Urinary bladder (tissue), 4 donors: ENCODE measurements around the gene WSB1. TPM values are rescaled to one million over a fixed set of nuclear protein-coding genes. Genes with fewer than 3 reads are reported as not detected.
"Not testable (repeated sequence)": the region's sequence is repeated elsewhere in the genome, so short reads cannot be mapped to it uniquely, and the experiment has no call there.

ENCODE experiments used
- DNase-seq: peaks from one replicate; pipeline ENCODE4 v3.0.0-alpha.2; 2015; ENCODE audit errors: extremely low spot score
- H3K27ac ChIP-seq: one replicate; pipeline ENCODE4 v1.5.1; 2013; ENCODE audit warnings: low read depth, mild to moderate bottlenecking, moderate library complexity
- H3K36me3 ChIP-seq: one replicate; pipeline ENCODE4 v1.6.1; 2013; ENCODE audit warnings: mild to moderate bottlenecking, moderate library complexity; ENCODE audit not compliant: insufficient read depth
- H3K4me1 ChIP-seq: one replicate; pipeline ENCODE4 v1.6.1; 2013; ENCODE audit warnings: mild to moderate bottlenecking, moderate library complexity; ENCODE audit not compliant: insufficient read depth
- H3K4me3 ChIP-seq: one replicate; pipeline ENCODE4 v1.5.1; 2013; ENCODE audit warnings: low read depth, low read length
- WGBS: extraction: QIAGEN DNeasy Blood & Tissue Kit; methylation state at CpG from one replicate; pipeline ENCODE4 v1.1.7; 2013; 5-methylcytosine and 5-hydroxymethylcytosine counted together
- polyA plus RNA-seq: library from polyadenylated mRNA; stranded (reverse); fragments of 200-250 nt; gene quantifications from one replicate; pipeline ENCODE4 v1.2.3, GENCODE V29; 2013
- total RNA-seq: library from RNA; depleted of rRNA; stranded (reverse); fragments of >200 nt; gene quantifications from one replicate; pipeline ENCODE4 v1.2.3, GENCODE V29; 2014
- donor health status: healthy with polysubstance abuse.
- donor health status: healthy.

WSB1 gene
- total and polyA plus RNA-seq, 2 donors: 118 to 400 TPM

DNA sequence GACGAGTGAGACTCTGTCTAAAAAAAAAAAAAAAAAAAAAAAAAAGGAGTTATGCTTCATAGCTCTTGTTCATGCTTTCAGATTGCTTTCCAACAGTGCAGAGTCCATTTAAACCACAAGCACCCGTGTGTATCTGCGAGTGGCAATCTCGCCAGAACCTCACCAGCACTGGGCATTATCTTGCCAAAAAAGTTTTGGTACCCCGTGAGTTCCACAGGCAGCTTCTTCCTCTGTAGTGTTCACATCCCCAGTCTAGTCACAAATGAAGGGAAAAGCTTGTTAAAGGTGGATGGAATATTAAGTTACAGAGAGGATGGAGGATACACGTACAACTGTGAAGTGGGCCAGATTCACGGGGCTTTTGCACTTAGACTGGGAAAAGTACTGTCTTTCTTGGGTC lies 33.5 kb downstream of the WSB1 start:
- Histone ChIP-seq H3K36me3 (no peaks in the 10 kb centered on the region), H3K4me1 (peaks cover 4% of the 10 kb centered on the region), H3K4me3 (no peak overlapping the region), H3K27ac (no peak overlapping the region)
- WGBS: 76% methylated on average over 7 of the region's 7 CpGs
- DNase-seq: no peak

DNA sequence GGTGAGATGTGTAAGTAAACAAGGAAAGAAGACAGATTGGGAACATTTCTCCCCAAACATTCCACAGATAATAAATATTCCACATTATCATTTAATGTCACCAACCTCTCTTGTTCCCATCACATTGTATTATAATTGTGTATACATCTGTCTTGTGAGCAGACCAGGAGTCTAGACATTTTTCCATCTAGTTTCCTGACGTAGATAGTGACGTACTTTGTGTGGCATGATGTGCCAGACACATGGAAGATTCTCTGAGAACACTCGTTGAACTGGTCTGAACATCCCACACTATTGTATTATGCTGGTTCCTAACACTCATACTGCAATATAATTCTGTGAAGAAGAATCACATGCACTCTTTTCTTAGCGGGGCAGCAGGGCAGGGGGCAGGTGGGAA lies 34.0 kb downstream of the WSB1 start:
- Histone ChIP-seq H3K4me3 (no peak overlapping the region), H3K27ac (no peak overlapping the region), H3K36me3 (no peaks in the 10 kb centered on the region), H3K4me1 (peaks cover 4% of the 10 kb centered on the region)
- DNase-seq: no peak
- WGBS: 56% methylated on average over 4 of the region's 4 CpGs

DNA sequence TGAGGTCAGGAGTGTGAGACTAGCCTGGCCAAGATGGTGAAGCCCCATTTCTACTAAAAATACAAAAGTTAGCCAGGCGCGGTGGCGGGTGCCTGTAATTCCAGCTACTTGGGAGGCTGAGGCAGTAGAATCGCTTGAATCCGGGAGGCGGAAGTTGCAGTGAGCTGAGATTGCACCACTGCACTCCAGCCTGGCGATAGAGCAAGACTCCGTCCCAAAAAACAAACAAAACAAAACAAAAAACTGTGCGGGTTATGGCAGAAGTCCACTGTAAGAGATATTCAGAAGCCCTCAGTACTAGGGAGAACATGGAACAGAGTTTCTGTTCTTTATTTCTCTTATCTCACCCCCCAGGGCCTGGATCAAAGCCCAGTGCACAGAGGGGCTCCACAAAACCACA lies 34.8 kb downstream of the WSB1 start:
- H3K36me3 ChIP-seq, H3K27ac ChIP-seq, H3K4me1 ChIP-seq, H3K4me3 ChIP-seq, DNase-seq: not testable (repeated sequence)
- WGBS: 92% methylated on average over 9 of the region's 9 CpGs

DNA sequence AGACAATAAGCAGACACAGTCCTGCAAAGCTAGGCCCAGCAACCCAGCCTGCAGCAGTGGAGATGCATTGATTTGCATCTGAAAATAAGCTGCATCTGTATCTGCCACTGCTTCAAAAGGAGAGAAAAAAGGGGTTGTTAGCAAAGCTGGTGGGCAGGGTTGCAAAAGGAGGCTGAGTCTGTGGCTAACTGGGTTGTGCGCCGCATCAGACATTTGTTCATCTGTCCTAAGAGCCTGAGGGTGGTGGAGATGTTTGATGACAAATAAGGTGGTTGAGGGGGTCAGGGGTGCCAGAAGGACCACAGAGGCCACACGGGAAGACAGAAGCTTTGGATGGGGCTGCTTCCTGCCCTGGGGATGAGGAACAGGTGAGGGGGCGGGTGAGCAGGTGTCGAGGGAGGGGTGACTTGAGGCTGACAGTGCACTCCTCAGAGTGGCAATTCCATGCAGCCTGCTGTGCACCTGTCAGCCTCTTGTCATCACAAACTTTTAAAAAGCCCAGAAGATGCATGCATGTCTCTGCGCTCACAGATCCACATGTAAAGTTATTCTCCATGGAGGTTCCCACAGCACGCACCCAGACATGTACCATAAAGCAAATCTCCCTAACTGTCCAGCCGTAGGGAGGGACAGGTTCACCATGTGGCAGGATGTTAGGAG lies 35.4 kb downstream of the WSB1 start:
- no peak for DNase-seq
- no peaks in the 10 kb centered on the region for H3K4me1 ChIP-seq
- H3K36me3 ChIP-seq: no peaks in the 10 kb centered on the region
- 89% methylated on average over 8 of the region's 8 CpGs for WGBS
- no peak overlapping the region for H3K4me3 ChIP-seq
- H3K27ac ChIP-seq: no peak overlapping the region

DNA sequence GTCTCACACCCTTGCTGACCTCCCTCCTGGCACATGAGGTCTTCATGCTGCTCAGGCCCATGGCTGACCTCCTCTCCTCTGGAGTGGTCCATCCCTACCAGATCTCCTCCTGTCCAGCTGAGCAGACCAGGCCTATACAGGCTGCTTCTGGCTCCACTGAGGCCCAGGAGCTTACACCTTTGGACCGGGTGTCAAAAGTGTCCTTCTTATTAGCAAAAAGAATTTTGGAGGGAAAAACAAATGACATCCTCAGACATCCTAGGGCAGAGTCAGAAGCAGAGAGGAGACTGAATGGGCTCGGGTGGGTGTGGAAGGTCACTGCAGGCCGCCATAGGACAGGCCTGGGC lies 38.1 kb downstream of the WSB1 start:
- H3K4me1 ChIP-seq: no peaks in the 10 kb centered on the region
- 82% methylated on average over 3 of the region's 3 CpGs for WGBS
- no peak for DNase-seq
- no peaks in the 10 kb centered on the region for H3K36me3 ChIP-seq
- no peak overlapping the region for H3K4me3 ChIP-seq
- peak overlapping the region; percentile 57 for H3K27ac ChIP-seq

DNA sequence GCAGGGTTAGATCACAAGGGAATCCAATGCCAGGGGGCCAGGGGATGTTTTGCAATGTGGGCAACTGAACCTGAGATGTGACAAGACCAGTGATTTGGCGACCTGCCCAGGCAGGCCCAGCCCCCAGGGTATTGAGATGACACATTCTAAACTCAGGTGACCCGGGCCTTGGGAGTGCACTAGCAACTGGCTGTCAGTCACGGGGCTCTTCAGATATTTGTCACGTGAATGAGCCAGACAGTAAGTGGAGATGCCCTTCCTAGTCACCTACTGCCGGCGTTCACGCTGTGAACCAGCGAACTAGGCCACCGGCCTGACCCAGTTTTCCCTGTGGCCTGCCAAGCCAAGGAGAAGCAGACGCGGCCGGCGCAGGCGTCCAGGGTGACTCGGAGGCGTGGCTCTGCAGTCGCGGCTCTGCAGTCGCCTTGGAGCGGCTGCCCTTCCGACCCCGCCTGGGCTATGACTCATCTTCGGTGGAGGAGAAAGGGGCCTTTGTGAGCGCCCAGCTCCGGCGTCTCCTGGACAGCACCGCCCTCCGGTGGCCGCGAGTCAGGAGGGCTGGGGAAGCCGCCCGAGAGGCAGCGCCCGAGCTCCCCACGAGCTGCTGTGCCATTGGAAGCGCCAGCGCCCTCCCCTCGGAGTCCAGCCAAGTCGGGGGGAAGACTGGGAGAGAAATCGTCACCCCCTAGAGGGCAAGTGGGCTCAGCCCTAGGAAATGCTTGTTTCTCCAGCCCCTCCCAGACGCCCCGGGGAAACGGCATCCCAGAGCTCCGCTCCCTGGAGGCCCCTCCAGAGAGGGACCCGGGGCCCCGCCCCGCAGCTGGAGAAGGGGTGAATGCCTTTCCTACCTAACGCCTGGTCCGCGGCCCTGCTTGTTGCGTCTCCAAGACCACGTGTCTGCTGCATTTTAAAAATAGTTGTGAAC lies 38.8 kb downstream of the WSB1 start:
- peak; percentile 89 for DNase-seq
- H3K4me1 ChIP-seq: no peaks in the 10 kb centered on the region
- peak overlapping the region; percentile 95 for H3K27ac ChIP-seq
- 1% methylated on average over 52 of the region's 52 CpGs for WGBS
- H3K4me3 ChIP-seq: peak overlapping the region; percentile 40
- no peaks in the 10 kb centered on the region for H3K36me3 ChIP-seq

DNA sequence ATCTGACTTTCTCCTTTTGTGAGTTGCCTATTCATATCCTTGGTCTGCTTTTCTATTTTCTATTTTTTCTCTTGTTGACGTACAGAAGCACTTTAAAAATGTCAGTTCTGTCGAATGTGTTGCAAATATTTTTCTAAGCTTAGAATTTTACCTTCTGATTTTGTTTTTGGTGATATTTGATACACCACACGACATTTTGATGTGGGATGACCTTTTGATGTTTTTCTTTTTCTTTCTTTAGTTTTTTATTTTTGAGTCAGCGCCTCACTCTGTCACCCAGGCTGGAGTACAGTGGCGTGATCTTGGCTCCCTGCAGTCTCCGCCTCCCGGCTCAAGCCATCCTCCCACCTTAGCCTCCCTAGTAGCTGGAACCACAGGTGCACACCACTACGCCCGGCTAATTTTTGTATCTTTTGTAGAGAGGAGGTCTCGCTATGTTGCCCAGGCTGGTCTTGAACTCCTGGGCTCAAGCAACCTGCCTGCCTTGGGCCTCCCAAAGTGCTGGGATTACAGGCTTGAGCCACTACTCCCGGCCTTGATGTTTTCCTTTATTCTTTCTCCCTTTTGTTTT lies 39.6 kb downstream of the WSB1 start:
- Histone ChIP-seq H3K4me1 (no peaks in the 10 kb centered on the region), H3K4me3 (peak overlapping the region; percentile 40), H3K27ac (peak overlapping the region; percentile 95), H3K36me3 (no peaks in the 10 kb centered on the region)
- 54% methylated on average over 11 of the region's 11 CpGs for WGBS
- no peak for DNase-seq

DNA sequence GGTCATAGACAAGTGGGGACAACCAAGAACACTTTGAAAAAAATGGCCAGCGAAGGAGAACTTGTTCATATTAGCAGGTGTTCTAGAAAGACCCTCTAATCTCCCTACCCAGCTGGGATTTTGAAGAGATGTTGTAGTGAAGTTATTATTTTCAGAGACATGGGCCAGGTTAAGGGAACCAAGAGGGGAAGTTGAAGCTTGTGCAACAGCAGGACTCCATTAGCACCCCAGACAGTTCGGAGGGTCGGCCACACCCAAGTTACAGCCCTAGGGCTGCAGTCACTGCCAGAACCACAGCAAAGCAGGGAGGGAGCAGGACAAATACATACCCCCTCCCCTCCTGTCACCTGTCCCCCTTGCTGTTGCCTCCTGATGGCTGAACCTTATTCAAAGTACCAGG lies 42.3 kb downstream of the WSB1 start:
- Histone ChIP-seq H3K4me3 (no peak overlapping the region), H3K4me1 (no peaks in the 10 kb centered on the region), H3K36me3 (no peaks in the 10 kb centered on the region), H3K27ac (no peak overlapping the region)
- no peak for DNase-seq
- WGBS: 83% methylated on average over 3 of the region's 3 CpGs

DNA sequence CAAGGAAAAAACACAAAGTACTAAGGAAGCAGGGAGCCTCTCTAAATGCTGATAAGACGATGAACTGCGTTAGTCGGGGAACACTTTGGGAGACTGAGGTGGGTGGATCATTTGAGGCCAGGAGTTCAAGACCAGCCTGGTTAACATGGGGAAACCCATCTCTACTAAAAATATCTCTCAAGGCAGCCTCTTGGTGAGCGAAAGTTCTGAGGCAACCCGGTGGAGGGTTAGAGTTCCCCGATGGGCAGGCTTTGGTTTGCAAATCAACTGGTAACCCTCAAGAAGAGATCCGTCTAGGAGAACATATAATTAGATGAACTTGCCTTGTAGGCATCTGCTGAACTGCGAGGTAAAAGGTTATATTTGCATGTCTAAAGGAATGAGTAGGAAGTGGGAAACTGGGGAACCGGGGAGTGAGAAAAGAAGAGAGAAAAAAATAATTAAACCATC lies 44.6 kb downstream of the WSB1 start:
- 69% methylated on average over 9 of the region's 9 CpGs for WGBS
- H3K4me1 ChIP-seq: no peaks in the 10 kb centered on the region
- DNase-seq: no peak
- H3K27ac ChIP-seq: no peak overlapping the region
- H3K36me3 ChIP-seq: no peaks in the 10 kb centered on the region
- H3K4me3 ChIP-seq: no peak overlapping the region

DNA sequence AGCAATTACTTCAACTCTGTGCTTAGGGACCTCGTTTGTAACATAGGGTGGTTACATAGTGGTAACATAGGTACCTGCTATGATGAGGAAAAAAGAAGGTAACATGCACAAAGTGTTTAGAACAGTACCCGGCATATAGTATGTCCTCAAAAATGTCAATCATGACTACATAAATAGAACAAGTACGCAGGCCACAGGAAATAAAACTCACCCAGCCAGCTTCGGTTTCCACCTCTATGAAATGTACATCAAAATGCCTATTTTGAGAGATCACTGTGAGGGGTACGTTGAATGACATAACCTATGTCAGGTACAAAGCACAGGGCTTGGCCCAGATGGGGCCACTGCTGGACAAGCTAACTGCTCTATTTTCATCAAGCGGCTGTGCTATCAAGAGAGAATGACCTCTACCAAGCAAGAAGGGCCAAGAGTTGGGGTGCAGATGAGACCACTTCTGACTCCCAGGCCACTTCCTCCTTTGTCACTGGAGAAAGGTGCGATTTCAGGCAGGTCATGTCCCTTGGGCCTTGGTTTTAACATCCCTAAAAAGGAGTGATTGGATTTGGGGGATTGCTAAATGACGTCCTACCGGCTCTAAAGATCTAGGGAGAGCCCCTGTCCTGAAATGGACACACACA lies 45.4 kb downstream of the WSB1 start:
- DNase-seq: no peak
- H3K4me1 ChIP-seq: no peaks in the 10 kb centered on the region
- H3K36me3 ChIP-seq: no peaks in the 10 kb centered on the region
- no peak overlapping the region for H3K27ac ChIP-seq
- no peak overlapping the region for H3K4me3 ChIP-seq
- 88% methylated on average over 9 of the region's 9 CpGs for whole genome bisulfite sequencing

DNA sequence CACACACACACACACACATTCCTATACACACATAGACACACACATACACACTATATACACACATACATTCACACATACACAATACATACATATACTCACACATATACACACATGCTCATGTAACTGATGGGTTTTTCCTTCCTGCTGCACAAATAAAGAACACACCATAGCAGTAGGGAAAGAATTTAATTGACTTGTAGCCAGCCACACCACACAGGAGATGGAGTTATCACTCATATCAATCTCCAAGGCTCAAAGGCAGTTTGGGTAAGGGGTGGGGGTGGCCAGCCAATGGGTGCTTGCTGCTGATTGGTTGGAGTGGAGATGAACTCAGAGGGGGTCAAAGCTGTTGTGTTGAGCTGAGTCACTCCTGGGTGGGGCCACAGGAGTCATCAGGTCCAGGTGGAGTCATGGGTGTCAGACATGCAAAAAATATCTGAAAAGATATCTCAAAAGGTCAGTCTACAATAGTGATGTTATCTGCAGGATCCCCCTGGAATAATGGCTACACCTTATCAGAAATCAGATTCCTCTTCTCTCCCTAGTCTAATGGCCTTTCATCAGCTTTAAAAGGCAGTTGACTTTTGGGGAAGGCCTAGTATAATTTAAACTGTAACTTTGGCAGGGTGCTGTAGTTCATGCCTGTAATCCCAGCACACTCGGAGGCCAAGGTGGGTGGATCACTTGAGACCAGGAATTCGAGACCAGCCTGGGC lies 46.1 kb downstream of the WSB1 start:
- Histone ChIP-seq H3K4me3 (no peak overlapping the region), H3K4me1 (no peaks in the 10 kb centered on the region), H3K27ac (no peak overlapping the region), H3K36me3 (no peaks in the 10 kb centered on the region)
- no peak for DNase-seq
- 79% methylated on average over 2 of the region's 2 CpGs for WGBS

DNA sequence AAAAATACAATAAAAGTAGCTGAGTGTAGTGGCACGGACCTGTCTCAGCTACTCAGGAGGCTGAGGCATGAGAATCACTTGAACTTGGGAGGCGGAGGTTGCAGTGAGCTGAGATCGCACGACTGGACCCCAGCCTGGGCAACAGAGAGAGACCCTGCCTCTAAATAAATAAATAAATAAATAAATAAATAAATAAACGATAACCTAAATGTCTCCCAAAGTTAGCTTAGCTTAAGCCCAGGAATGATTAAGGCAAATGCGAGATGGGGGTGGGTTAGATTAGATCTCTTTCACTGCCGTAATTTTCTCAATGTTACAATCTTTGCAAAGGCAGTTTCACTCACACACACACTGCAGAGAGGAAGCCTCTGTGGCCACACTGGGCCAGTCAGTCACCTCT lies 46.7 kb downstream of the WSB1 start:
- no peak for DNase-seq
- 88% methylated on average over 7 of the region's 7 CpGs for WGBS
- Histone ChIP-seq H3K4me3 (no peak overlapping the region), H3K4me1 (no peaks in the 10 kb centered on the region), H3K36me3 (no peaks in the 10 kb centered on the region), H3K27ac (no peak overlapping the region)

DNA sequence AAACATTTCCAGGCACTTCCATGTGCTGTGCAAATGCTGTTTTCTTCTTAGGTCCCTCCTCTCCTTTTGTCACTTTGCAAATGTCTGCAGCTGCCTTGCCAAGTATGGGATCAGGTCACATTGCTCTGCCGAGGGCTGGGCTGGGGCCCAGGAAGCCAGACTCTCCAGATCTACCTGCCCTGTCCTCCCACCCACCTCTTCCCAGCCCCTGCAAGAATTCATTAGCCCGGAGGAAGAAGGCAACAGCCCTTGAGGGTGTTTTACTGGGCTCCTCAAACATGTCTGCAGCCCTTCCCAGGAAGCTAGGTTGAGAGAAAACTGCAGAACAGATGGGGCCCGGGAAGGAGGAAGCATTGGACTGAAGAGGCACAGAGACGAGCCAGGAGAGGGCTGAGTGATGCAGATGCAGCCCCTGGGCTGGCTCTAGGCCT lies 47.1 kb downstream of the WSB1 start:
- Histone ChIP-seq H3K36me3 (no peaks in the 10 kb centered on the region), H3K4me3 (no peak overlapping the region), H3K27ac (no peak overlapping the region), H3K4me1 (no peaks in the 10 kb centered on the region)
- WGBS: 40% methylated on average over 4 of the region's 4 CpGs
- no peak for DNase-seq
